ENCODE data around the gene CAPZA2. TPM values are rescaled to one million over a fixed set of nuclear protein-coding genes. Genes with fewer than 3 reads are reported as not detected.
"Not testable (repeated sequence)": the region's sequence is repeated elsewhere in the genome, so short reads cannot be mapped to it uniquely, and the experiment has no call there.

The CAPZA2 gene
- total RNA-seq, 1 donor from 2014 or later = 283 TPM

- peak; percentile 86 for DNase-seq (ENCODE audit: low read depth)
Observed at GRCh38 chr7:116953372-116953905, 91.1 kb downstream of the CAPZA2 start, which contains the start of gene ST7. ST7 (plus strand) TSS chr7:116953501; CDS start chr7:116953541, 40 bp downstream.

- DNase-seq (ENCODE audit: low read depth) = peak; percentile 94
Observed at GRCh38 chr7:116953906-116954838, 91.8 kb downstream of the CAPZA2 start.

- no peak for DNase-seq (ENCODE audit: low read depth)
Observed at GRCh38 chr7:116955340-116955739, 93.0 kb downstream of the CAPZA2 start.

GRCh38 chr7:116955801-116956476 lies 93.6 kb downstream of the CAPZA2 start:
- DNase-seq (ENCODE audit: low read depth) = peak; percentile 36

- DNase-seq (ENCODE audit: low read depth) = no peak
Observed at GRCh38 chr7:116956477-116956804, 94.1 kb downstream of the CAPZA2 start.

GRCh38 chr7:116957874-116958273 lies 95.5 kb downstream of the CAPZA2 start:
- no peak for DNase-seq (ENCODE audit: low read depth)

- DNase-seq (ENCODE audit: low read depth) = not testable (repeated sequence)
Observed at GRCh38 chr7:116961966-116962673, 99.7 kb downstream of the CAPZA2 start.

- DNase-seq (ENCODE audit: low read depth) = peak; percentile 18
Observed at GRCh38 chr7:116963234-116963633, 100.8 kb downstream of the CAPZA2 start.

- DNase-seq (ENCODE audit: low read depth) = no peak
Observed at GRCh38 chr7:116966601-116967000, 104.2 kb downstream of the CAPZA2 start.

- no peak for DNase-seq (ENCODE audit: low read depth)
Observed at GRCh38 chr7:116967254-116967922, 105.0 kb downstream of the CAPZA2 start.

- DNase-seq (ENCODE audit: low read depth) = no peak
Observed at GRCh38 chr7:116967983-116968382, 105.6 kb downstream of the CAPZA2 start.

GRCh38 chr7:116968631-116969030 lies 106.2 kb downstream of the CAPZA2 start:
- peak; percentile 86 for DNase-seq (ENCODE audit: low read depth)

GRCh38 chr7:116969371-116969902 lies 107.0 kb downstream of the CAPZA2 start:
- DNase-seq (ENCODE audit: low read depth) = no peak

GRCh38 chr7:116970238-116970910 lies 108.0 kb downstream of the CAPZA2 start:
- no peak for DNase-seq (ENCODE audit: low read depth)

- DNase-seq (ENCODE audit: low read depth) = not testable (repeated sequence)
Observed at GRCh38 chr7:116971153-116971552, 108.8 kb downstream of the CAPZA2 start.

Other genes with a start within 250 kb of the CAPZA2 start
- 35.3 and 36.8 TPM in 2 replicates for gene MET, start 190.4 kb upstream of the CAPZA2 start, total RNA-seq
- gene ST7, start 90.9 kb downstream of the CAPZA2 start, total RNA-seq = 17.4 and 26.2 TPM in 2 replicates

Measured in myocyte (in vitro differentiated cells).